Activated CD8-positive, alpha-beta T cell treated with anti-CD3 and anti-CD28 coated beads, Interleukin-2, amount 10 ng/mL, durations not matched to agents 7 days and 5 days (primary cell): Measurements from ENCODE around the gene PTPRQ. TPM values are rescaled to one million over a fixed set of nuclear protein-coding genes. Genes with fewer than 3 reads are reported as not detected.
"Not testable (repeated sequence)": the region's sequence is repeated elsewhere in the genome, so short reads cannot be mapped to it uniquely, and the experiment has no call there.

Source experiments
- ATAC-seq: fragments of 150-1000 bp; cut with Tn5 transposase; one replicate; pipeline ENCODE4 v1.10.0; 2021; ENCODE audit warnings: moderate library complexity
- CTCF ChIA-PET: fragments of 350-600 bp; sonication (Branson Sonifier 250); formaldehyde crosslinking; loops from one replicate; lab custom pipeline; 2021; ENCODE audit warnings: antibody characterized with exemption; lab: Charles Lee
- POLR2A ChIA-PET: fragments of 350-600 bp; sonication (Branson Sonifier 250); formaldehyde crosslinking; loops from one replicate; lab custom pipeline; 2021; ENCODE audit warnings: antibody characterized with exemption; lab: Charles Lee
- DNase-seq: peaks from one replicate; pipeline ENCODE4 v3.0.0-alpha.2; 2020
- H3K27ac Mint-ChIP-seq: one replicate; pipeline ENCODE4 v1.8.0; 2021; ENCODE audit warnings: mild to moderate bottlenecking, mixed read lengths
- H3K27me3 Mint-ChIP-seq: one replicate; pipeline ENCODE4 v1.8.0; 2021; ENCODE audit warnings: low read depth, mixed read lengths
- H3K36me3 Mint-ChIP-seq: one replicate; pipeline ENCODE4 v1.8.0; 2021; ENCODE audit warnings: low read depth, mixed read lengths
- H3K4me1 Mint-ChIP-seq: one replicate; pipeline ENCODE4 v1.8.0; 2021; ENCODE audit warnings: low read depth, mixed read lengths
- H3K4me3 Mint-ChIP-seq: one replicate; pipeline ENCODE4 v1.8.0; 2021; ENCODE audit warnings: mild to moderate bottlenecking, mixed read lengths
- H3K9me3 Mint-ChIP-seq: one replicate; pipeline ENCODE4 v1.8.0; 2022; ENCODE audit warnings: mixed read lengths; ENCODE audit not compliant: insufficient read depth
- total RNA-seq, 2 experiments: library from RNA; stranded (reverse); gene quantifications; one replicate each; pipeline ENCODE4 v1.2.3, GENCODE V29; 2021

PTPRQ gene
- total RNA-seq, 2 experiments from 2014 or later: not detected

DNA sequence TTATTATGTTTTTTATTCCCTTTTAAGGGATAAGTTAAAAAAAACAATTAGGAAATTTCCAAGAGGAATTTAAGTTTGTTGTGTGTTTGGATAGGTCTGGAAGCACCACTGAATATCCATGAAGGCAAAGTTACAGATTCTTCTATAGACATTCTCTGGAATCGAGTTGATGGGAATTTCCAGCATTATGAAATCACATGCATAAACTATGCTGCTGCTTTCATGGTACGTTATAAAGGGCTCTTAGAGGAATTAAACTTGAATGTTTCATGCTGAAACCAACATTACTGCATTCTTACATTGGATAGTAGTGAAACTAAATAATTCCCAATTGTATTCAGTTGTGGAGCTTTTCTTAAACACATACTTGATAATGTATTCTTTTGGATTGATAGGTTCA lies 21.5 kb upstream of the PTPRQ start:
- Mint-ChIP-seq H3K27ac (no peak overlapping the region), H3K36me3 (no peaks in the 10 kb centered on the region), H3K9me3 (no peaks in the 10 kb centered on the region), H3K4me1 (no peaks in the 10 kb centered on the region), H3K4me3 (no peak overlapping the region), H3K27me3 (no peaks in the 10 kb centered on the region)
- no peak for ATAC-seq
- no peak for DNase-seq
- ChIA-PET POLR2A (no interaction called here), CTCF (no interaction called here)

GRCh38 chr12:80432061-80432460 lies 12.0 kb upstream of the PTPRQ start:
- no peak overlapping the region for H3K27ac Mint-ChIP-seq
- no peaks in the 10 kb centered on the region for H3K36me3 Mint-ChIP-seq
- no peaks in the 10 kb centered on the region for H3K4me1 Mint-ChIP-seq
- H3K27me3 Mint-ChIP-seq: no peaks in the 10 kb centered on the region
- DNase-seq: no peak
- ATAC-seq: no peak
- ChIA-PET POLR2A (no interaction called here), CTCF (no interaction called here)
- H3K4me3 Mint-ChIP-seq: no peak overlapping the region
- H3K9me3 Mint-ChIP-seq: no peaks in the 10 kb centered on the region

DNA sequence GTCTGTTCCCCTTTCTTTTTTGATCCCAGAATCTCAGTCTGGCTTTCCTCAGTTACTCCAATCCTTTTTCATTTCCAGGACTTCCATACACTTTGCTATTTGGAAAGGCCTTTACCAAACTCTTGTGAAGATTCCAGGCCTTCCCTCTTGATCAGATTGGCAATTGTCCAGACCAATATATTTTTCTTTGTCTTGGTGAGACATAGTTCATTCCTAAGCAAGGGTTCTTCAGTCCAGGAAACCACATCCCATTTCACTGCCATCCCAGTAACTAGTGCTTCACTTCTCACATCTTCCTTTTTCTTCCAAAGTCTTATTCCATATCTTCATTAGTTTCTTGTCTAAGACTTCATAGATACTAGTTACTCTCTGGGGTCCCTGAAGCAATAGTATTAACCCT lies 2.1 kb upstream of the PTPRQ start:
- ChIA-PET POLR2A (no interaction called here), CTCF (no interaction called here)

GRCh38 chr12:80442426-80443222 lies 1.4 kb upstream of the PTPRQ start:
- ATAC-seq (no peak), DNase-seq (no peak)
- POLR2A ChIA-PET: no interaction called here
- peaks cover 7% of the 10 kb centered on the region for H3K9me3 Mint-ChIP-seq
- no peaks in the 10 kb centered on the region for H3K27me3 Mint-ChIP-seq
- no peak overlapping the region for H3K4me3 Mint-ChIP-seq
- no peak overlapping the region for H3K27ac Mint-ChIP-seq
- H3K36me3 Mint-ChIP-seq: no peaks in the 10 kb centered on the region
- H3K4me1 Mint-ChIP-seq: no peaks in the 10 kb centered on the region
- CTCF ChIA-PET: no interaction called here

More for the DNA sequence above, 2.1 kb upstream of the PTPRQ start:
- Mint-ChIP-seq H3K9me3 (peaks cover 4% of the 10 kb centered on the region), H3K27me3 (no peaks in the 10 kb centered on the region), H3K4me1 (no peaks in the 10 kb centered on the region), H3K36me3 (no peaks in the 10 kb centered on the region), H3K4me3 (no peak overlapping the region), H3K27ac (no peak overlapping the region)
- DNase-seq (no peak), ATAC-seq (no peak)

- Mint-ChIP-seq H3K27me3 (no peaks in the 10 kb centered on the region), H3K4me3 (no peak overlapping the region), H3K27ac (no peak overlapping the region), H3K9me3 (peaks cover 7% of the 10 kb centered on the region), H3K4me1 (no peaks in the 10 kb centered on the region), H3K36me3 (no peaks in the 10 kb centered on the region)
- DNase-seq (no peak), ATAC-seq (no peak)
- POLR2A ChIA-PET: no interaction called here
- CTCF ChIA-PET: no interaction called here
Observed at GRCh38 chr12:80445083-80445793, 1.2 kb downstream of the PTPRQ start.

GRCh38 chr12:80456513-80456912 lies 12.5 kb downstream of the PTPRQ start:
- H3K9me3 Mint-ChIP-seq: no peaks in the 10 kb centered on the region
- H3K36me3 Mint-ChIP-seq: no peaks in the 10 kb centered on the region
- POLR2A ChIA-PET: no interaction called here
- no peak overlapping the region for H3K27ac Mint-ChIP-seq
- CTCF ChIA-PET: no interaction called here
- DNase-seq: no peak
- no peaks in the 10 kb centered on the region for H3K4me1 Mint-ChIP-seq
- H3K4me3 Mint-ChIP-seq: no peak overlapping the region
- H3K27me3 Mint-ChIP-seq: no peaks in the 10 kb centered on the region
- no peak for ATAC-seq

DNA sequence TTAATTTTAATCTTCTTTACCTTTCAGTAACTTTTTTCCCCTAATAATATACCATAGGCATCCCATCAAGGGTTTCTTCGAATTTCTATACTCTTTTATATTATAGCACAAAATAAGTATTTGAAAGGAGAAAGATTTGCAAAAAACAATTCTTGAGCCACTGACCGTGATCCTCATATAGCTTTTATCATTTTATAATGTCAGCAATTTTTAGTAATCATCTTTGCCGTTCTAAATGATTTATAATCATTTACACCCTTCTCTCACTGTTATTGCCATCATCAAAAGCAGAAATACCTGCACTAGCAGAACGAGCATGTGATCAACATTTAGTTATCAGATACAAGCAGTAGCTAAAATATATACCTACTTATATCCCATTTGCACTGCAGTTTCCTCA lies 16.9 kb downstream of the PTPRQ start:
- Mint-ChIP-seq H3K27me3 (no peaks in the 10 kb centered on the region), H3K9me3 (no peaks in the 10 kb centered on the region), H3K4me1 (no peaks in the 10 kb centered on the region), H3K27ac (no peak overlapping the region), H3K4me3 (no peak overlapping the region), H3K36me3 (no peaks in the 10 kb centered on the region)
- CTCF ChIA-PET: no interaction called here
- POLR2A ChIA-PET: no interaction called here
- DNase-seq (no peak), ATAC-seq (no peak)

DNA sequence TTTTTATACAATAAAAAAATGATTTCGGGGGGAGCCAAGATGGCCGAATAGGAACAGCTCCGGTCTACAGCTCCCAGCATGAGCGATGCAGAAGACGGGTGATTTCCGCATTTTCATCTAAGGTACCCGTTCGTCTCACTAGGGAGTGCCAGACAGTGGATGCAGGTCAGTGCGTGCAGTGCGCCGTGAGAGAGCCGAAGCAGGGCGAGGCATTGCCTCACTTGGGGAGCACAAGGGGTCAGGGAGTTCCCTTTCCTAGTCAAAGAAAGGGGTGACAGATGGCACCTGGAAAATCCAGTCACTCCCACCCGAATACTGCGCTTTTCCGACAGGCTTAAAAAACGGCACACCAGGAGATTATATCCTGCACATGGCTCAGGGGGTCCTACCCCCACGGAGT lies 17.8 kb downstream of the PTPRQ start:
- H3K27ac Mint-ChIP-seq, ATAC-seq, H3K4me3 Mint-ChIP-seq, H3K36me3 Mint-ChIP-seq, POLR2A ChIA-PET, CTCF ChIA-PET, H3K4me1 Mint-ChIP-seq, H3K9me3 Mint-ChIP-seq, DNase-seq, H3K27me3 Mint-ChIP-seq: not testable (repeated sequence)

DNA sequence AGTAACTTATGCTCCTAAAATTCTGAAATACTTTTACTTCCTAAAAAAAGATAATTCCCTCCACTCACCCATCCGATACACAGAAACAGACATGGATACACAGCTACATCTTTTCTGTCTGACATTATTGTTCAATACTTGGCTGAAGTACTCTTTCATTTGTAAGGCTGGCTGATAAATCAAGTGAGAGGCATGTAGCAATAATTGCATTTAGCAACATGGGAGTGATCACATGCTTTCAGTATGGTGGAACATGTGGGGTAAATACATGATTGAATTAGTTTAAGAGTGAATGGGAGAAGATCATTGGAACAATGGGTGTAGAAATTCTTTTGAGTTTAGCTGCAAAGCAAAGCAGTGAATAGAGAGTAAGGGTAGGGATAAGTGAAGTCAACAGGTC lies 25.6 kb downstream of the PTPRQ start:
- CTCF ChIA-PET: no interaction called here
- no peak for DNase-seq
- no peaks in the 10 kb centered on the region for H3K9me3 Mint-ChIP-seq
- no peak overlapping the region for H3K27ac Mint-ChIP-seq
- H3K27me3 Mint-ChIP-seq: no peaks in the 10 kb centered on the region
- no peaks in the 10 kb centered on the region for H3K36me3 Mint-ChIP-seq
- H3K4me1 Mint-ChIP-seq: no peaks in the 10 kb centered on the region
- no peak overlapping the region for H3K4me3 Mint-ChIP-seq
- POLR2A ChIA-PET: no interaction called here
- no peak for ATAC-seq

- ATAC-seq (no peak), DNase-seq (no peak)
- no peaks in the 10 kb centered on the region for H3K4me1 Mint-ChIP-seq
- CTCF ChIA-PET: no interaction called here
- no peak overlapping the region for H3K4me3 Mint-ChIP-seq
- no peak overlapping the region for H3K27ac Mint-ChIP-seq
- no peaks in the 10 kb centered on the region for H3K9me3 Mint-ChIP-seq
- POLR2A ChIA-PET: no interaction called here
- no peaks in the 10 kb centered on the region for H3K27me3 Mint-ChIP-seq
- no peaks in the 10 kb centered on the region for H3K36me3 Mint-ChIP-seq
Observed at GRCh38 chr12:80470403-80470802, 26.4 kb downstream of the PTPRQ start.

DNA sequence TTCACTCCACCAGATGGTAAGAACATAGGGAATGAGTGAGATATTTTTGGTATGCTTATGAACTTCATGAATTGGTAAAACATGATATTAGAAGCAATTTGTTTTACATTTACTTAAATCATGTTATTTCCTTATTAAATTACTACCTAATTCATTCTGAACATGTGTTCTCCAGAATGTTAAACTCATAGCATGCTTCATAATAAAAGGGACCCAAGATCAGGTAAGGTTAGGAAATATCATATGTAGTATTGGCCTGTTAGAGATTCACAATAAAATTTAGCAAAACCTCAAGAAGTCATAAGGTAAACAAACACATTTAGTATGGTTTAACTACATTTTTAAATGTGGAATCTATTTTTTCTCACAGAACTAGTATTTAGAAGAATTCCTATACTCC lies 28.2 kb downstream of the PTPRQ start:
- Mint-ChIP-seq H3K27me3 (no peaks in the 10 kb centered on the region), H3K9me3 (peaks cover 4% of the 10 kb centered on the region), H3K4me3 (no peak overlapping the region), H3K4me1 (no peaks in the 10 kb centered on the region), H3K27ac (no peak overlapping the region), H3K36me3 (no peaks in the 10 kb centered on the region)
- ATAC-seq (no peak), DNase-seq (no peak)
- ChIA-PET CTCF (no interaction called here), POLR2A (no interaction called here)

- POLR2A ChIA-PET: no interaction called here
- DNase-seq: no peak
- ATAC-seq: no peak
Observed at GRCh38 chr12:80472911-80473500, 29.0 kb downstream of the PTPRQ start.

More at GRCh38 chr12:80472911-80473500, 29.0 kb downstream of the PTPRQ start:
- no peaks in the 10 kb centered on the region for H3K27me3 Mint-ChIP-seq
- no peaks in the 10 kb centered on the region for H3K4me1 Mint-ChIP-seq
- H3K36me3 Mint-ChIP-seq: no peaks in the 10 kb centered on the region
- peaks cover 4% of the 10 kb centered on the region for H3K9me3 Mint-ChIP-seq
- no peak overlapping the region for H3K27ac Mint-ChIP-seq
- no peak overlapping the region for H3K4me3 Mint-ChIP-seq
- CTCF ChIA-PET: interaction anchor here (0.6 kb wide), 1 partner anchor 159 kb away, joined by 3 read pairs; no protein-coding TSS in a partner anchor
